HepG2 (cell line): ENCODE data around the gene RASD1.

Experiments
- MXI1 ChIP-seq: IDR thresholded peaks from 3 replicates; pipeline ENCODE4 v1.6.1; 2012; ENCODE audit warnings: low read depth, low read length, inconsistent platforms, borderline replicate concordance
- POLR2AphosphoS5 ChIP-seq: IDR thresholded peaks from 2 replicates; pipeline ENCODE4 v1.6.1; 2012; ENCODE audit warnings: low read depth, low read length
- ZNF34 ChIP-seq: sonication (generic); formaldehyde crosslinking; IDR thresholded peaks from 2 replicates; pipeline ENCODE4 v1.4.0; 2020; ENCODE audit warnings: mild to moderate bottlenecking, missing genetic modification reagents, borderline replicate concordance

GRCh38 chr17:17507465-17508011 is 11.3 kb upstream of the RASD1 start:
- TF ChIP-seq ZNF34 (CRISPR knock-in tag) (no peak), POLR2AphosphoS5 (no peak), MXI1 (no peak)
